ENCODE data around the gene STPG3.
"Not testable (repeated sequence)": the region's sequence is repeated elsewhere in the genome, so short reads cannot be mapped to it uniquely, and the experiment has no call there.

The STPG3 gene

GRCh38 chr9:137247135-137247915 lies 3.8 kb upstream of the STPG3 start:
- no peak for DNase-seq

GRCh38 chr9:137247916-137248175 lies 3.2 kb upstream of the STPG3 start:
- DNase-seq: no peak

GRCh38 chr9:137250329-137251193 lies 525 bp upstream of the STPG3 start:
- no peak for DNase-seq

DNA sequence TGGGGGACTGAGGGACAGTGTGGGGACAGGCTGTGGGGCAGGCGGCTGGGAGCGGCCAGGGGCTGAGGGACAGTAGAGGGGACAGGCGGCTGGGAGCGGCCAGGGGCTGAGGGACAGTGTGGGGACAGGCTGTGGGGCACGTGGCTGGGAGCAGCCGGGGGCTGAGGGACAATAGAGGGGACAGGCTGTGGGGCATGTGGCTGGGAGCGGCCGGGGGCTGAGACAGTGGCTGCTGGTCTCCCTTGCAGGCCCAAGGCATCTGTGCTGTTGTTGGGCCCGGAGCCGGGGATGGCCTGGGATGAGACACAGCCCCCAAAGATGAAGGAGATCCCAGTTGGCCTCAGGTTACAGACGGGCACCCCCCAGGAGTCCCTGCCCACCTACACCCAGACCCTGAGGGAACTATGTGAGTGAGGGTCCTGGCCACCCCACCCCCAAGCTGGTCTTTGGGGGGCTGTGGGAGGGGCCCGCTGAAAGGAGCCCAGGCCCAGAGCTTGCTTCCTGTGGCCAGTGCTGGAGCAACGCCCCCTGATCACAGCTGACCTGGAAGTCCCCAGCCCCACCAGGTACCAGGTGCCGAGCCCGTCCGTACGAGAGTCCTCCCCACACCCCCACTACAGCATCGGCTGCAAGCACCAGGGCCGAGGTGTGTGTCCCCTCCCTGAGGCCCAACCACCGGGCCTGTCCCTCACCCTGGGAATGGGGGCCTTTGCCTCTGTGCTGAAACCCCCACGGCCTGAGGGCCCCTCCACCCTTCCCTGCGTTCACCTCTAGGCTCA lies 593 bp downstream of the STPG3 start:
- no peak for DNase-seq

GRCh38 chr9:137252555-137253506 lies 1.7 kb downstream of the STPG3 start:
- no peak for DNase-seq

DNA sequence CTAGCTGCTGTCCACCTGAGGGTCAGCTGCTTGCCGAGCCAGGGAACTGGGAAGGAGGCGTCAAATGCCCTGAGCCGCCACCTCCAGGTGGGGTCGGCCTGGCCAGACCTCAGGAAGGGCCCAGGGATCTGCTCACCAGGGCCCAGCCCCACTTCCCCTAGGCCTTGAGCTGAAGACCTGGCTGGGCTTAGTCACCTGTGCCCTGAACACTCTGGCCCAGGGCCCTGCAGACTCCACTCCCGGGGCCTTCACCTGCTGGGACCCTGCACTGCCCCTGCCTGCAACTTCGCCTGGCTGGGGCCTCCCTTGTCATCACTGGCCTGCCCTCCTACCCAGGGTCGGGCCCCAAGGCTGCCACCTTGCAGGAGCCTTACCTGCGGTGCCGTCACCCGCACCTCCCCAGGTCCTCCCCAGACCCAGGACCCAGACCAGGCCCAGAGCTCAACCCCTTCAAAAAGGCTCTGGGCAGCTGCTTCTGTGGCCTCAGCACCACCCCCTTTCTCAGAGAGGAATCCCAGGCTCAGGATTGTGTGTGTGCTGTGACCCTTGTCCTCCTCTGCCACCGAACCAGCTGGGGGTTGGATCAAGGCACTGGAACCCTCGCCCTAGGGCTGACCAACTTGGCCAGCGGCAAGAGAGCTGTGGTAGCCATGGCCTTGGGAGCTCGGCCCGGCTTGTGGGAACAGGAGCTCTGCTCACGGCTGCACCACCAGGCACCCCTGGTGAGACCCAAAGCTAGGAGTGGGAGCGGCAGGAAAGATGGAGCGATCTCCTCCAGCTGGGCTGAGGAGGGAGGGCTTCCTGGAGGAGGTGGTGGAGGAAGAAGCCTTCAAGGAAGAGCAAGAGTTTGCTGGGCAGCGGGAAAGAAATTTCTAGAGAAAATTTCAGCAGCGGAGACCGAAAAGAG lies 2.9 kb downstream of the STPG3 start:
- no peak for DNase-seq

GRCh38 chr9:137254624-137255447 lies 3.8 kb downstream of the STPG3 start, which contains the start of gene NELFB:
Gene NELFB, plus strand, starts transcription at chr9:137255327.
- DNase-seq: peak; percentile 52

GRCh38 chr9:137255448-137256114 lies 4.5 kb downstream of the STPG3 start:
- no peak for DNase-seq

GRCh38 chr9:137256362-137256761 lies 5.3 kb downstream of the STPG3 start:
- no peak for DNase-seq

- no peak for DNase-seq
Measured at GRCh38 chr9:137256856-137257255, 5.8 kb downstream of the STPG3 start.

GRCh38 chr9:137262173-137262908 lies 11.3 kb downstream of the STPG3 start:
- DNase-seq: not testable (repeated sequence)

GRCh38 chr9:137262909-137263285 lies 11.8 kb downstream of the STPG3 start:
- no peak for DNase-seq

GRCh38 chr9:137263506-137263905 lies 12.4 kb downstream of the STPG3 start:
- no peak for DNase-seq

GRCh38 chr9:137264067-137264466 lies 13.0 kb downstream of the STPG3 start:
- no peak for DNase-seq

- DNase-seq: no peak
Measured at GRCh38 chr9:137265496-137266161, 14.5 kb downstream of the STPG3 start.

DNA sequence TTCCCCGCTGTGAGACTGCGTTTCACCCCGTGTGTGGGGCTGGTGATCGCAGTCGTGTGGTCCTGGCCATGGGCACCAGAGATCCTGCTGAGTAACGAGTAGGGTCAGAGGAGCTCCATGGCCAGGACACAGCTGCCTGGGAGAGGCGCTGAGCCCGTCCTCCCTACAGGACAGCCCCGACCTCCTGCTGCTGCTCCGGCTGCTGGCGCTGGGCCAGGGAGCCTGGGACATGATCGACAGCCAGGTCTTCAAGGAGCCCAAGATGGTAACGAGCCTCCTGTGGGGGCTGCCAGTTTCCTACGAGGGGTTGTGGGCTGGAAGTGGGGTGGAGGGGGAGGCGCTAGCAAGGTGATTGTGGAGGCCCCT lies 15.1 kb downstream of the STPG3 start:
- no peak for DNase-seq

- no peak for DNase-seq
Measured at GRCh38 chr9:137266585-137267453, 15.7 kb downstream of the STPG3 start.

Measured in GF-D8 (cell line).